Neuronal stem cell (in vitro differentiated cells): ENCODE data around the gene CHRM2.

Experiments used
- DNase-seq: peaks from one replicate; pipeline ENCODE4 v3.0.0-alpha.2; 2013; ENCODE audit warnings: low spot score
- H2AFZ ChIP-seq: one replicate; pipeline ENCODE4 v1.6.1; 2013; ENCODE audit warnings: mild to moderate bottlenecking, low read length, inconsistent platforms
- H2AK5ac ChIP-seq: 2 replicates; pipeline ENCODE4 v1.6.1; 2013; ENCODE audit warnings: low read depth, mild to moderate bottlenecking, inconsistent platforms, low read length, moderate library complexity, mixed read lengths
- H2BK120ac ChIP-seq: 2 replicates; pipeline ENCODE4 v1.6.1; 2013; ENCODE audit warnings: low read depth, mild to moderate bottlenecking, inconsistent platforms, low read length, moderate library complexity, mixed read lengths
- H2BK12ac ChIP-seq: one replicate; pipeline ENCODE4 v1.6.1; 2013; ENCODE audit warnings: low read length, inconsistent platforms
- H2BK15ac ChIP-seq: 2 replicates; pipeline ENCODE4 v1.6.1; 2013; ENCODE audit warnings: mild to moderate bottlenecking, low read length, inconsistent platforms, mixed read lengths
- H2BK5ac ChIP-seq: one replicate; pipeline ENCODE4 v1.6.1; 2013; ENCODE audit warnings: inconsistent platforms, mild to moderate bottlenecking, low read length, moderate library complexity
- H3K14ac ChIP-seq: one replicate; pipeline ENCODE4 v1.6.1; 2013; ENCODE audit warnings: low read length, inconsistent platforms
- H3K18ac ChIP-seq: 2 replicates; pipeline ENCODE4 v1.6.1; 2013; ENCODE audit warnings: low read length, inconsistent platforms
- H3K23ac ChIP-seq: 2 replicates; pipeline ENCODE4 v1.6.1; 2013; ENCODE audit warnings: low read depth, mild to moderate bottlenecking, mixed read lengths, low read length, inconsistent platforms; ENCODE audit not compliant: poor library complexity
- H3K27ac ChIP-seq: replicated peaks from 3 replicates; pipeline ENCODE4 v1.5.1; 2013; ENCODE audit warnings: low read length, inconsistent platforms
- H3K27me3 ChIP-seq, 3 experiments: 2 replicates each; pipeline ENCODE4 v1.6.1; 2013; ENCODE audit warnings: low read length in 3 of 3, mild to moderate bottlenecking in 2 of 3, inconsistent platforms in 1 of 3, low read depth in 1 of 3, mixed read lengths in 1 of 3, moderate library complexity in 1 of 3; ENCODE audit not compliant: control insufficient read depth in 3 of 3, insufficient read depth in 3 of 3
- H3K36me3 ChIP-seq, 2 donors: replicated peaks in 1 of 2; 2 replicates each; pipeline ENCODE4 v1.6.1; 2013; ENCODE audit warnings: low read length in 2 of 2; ENCODE audit not compliant: control insufficient read depth in 2 of 2, insufficient read depth in 2 of 2
- H3K4ac ChIP-seq: 2 replicates; pipeline ENCODE4 v1.6.1; 2013; ENCODE audit warnings: inconsistent platforms, mild to moderate bottlenecking, low read length, moderate library complexity
- H3K4me1 ChIP-seq, 2 donors: 1 replicate in 1 of 2; 2 replicates in 1 of 2; pipeline ENCODE4 v1.6.1; 2013; ENCODE audit warnings: low read length in 2 of 2, low read depth in 1 of 2; ENCODE audit not compliant: control insufficient read depth in 2 of 2, insufficient read depth in 1 of 2
- H3K4me2 ChIP-seq: one replicate; pipeline ENCODE4 v1.6.1; 2013; ENCODE audit warnings: mild to moderate bottlenecking, low read length, inconsistent platforms; ENCODE audit not compliant: insufficient read depth, poor library complexity, severe bottlenecking
- H3K4me3 ChIP-seq, 2 donors: 2 replicates each; pipeline ENCODE4 v1.5.1; 2013; ENCODE audit warnings: low read length in 2 of 2, mild to moderate bottlenecking in 2 of 2, inconsistent platforms in 1 of 2, moderate library complexity in 1 of 2
- H3K79me1 ChIP-seq: one replicate; pipeline ENCODE4 v1.6.1; 2013; ENCODE audit warnings: low read depth, mild to moderate bottlenecking, inconsistent platforms, low read length, moderate library complexity
- H3K9ac ChIP-seq: one replicate; pipeline ENCODE4 v1.6.1; 2013; ENCODE audit warnings: mild to moderate bottlenecking, low read depth, low read length, inconsistent platforms; ENCODE audit not compliant: poor library complexity
- H3K9me3 ChIP-seq, 2 donors: replicated peaks in 1 of 2; 2 replicates each; pipeline versions ENCODE3 to v1.6.1; 2013; ENCODE audit warnings: low read length in 2 of 2, mild to moderate bottlenecking in 2 of 2, inconsistent platforms in 1 of 2, low read depth in 1 of 2, mixed read lengths in 1 of 2, moderate library complexity in 1 of 2; ENCODE audit not compliant: control insufficient read depth in 2 of 2, insufficient read depth in 1 of 2
- H4K8ac ChIP-seq: one replicate; pipeline ENCODE4 v1.6.1; 2013; ENCODE audit warnings: low read depth, mild to moderate bottlenecking, inconsistent platforms, low read length, moderate library complexity
- H4K91ac ChIP-seq: one replicate; pipeline ENCODE4 v1.6.1; 2013; ENCODE audit warnings: low read length, low read depth, mild to moderate bottlenecking, inconsistent platforms; ENCODE audit not compliant: poor library complexity
- WGBS, 2 donors: extraction: QIAGEN DNeasy Blood & Tissue Kit; methylation state at CpG; one replicate each; pipeline ENCODE4 v1.1.7; 2013; ENCODE audit warnings: missing lambda C conversion rate in 2 of 2, mixed read lengths in 1 of 2; ENCODE audit not compliant: insufficient read length in 2 of 2, insufficient replicate concordance in 1 of 2; ENCODE audit errors: extremely low coverage in 2 of 2; 5-methylcytosine and 5-hydroxymethylcytosine counted together

The CHRM2 gene

DNA sequence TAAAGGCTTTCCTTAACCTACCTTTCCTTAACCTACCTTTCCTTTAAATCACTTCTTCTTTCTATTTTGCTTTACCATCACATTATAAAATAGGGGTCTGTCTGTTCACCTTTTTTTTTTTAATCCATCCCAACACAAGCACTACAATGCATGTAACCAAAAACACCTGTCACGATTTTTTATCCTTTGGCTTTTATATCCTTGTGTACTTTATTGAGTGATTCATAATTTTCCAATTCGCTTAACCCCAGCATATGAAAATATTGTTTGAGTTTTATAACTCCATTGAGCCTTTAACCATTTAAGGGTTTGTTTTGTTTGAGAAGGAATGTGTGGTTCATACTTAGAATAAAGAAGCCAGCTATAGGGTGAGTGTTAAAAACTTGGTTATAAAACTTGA is 132.2 kb downstream of the CHRM2 start:
- Histone ChIP-seq H2BK12ac (no peak overlapping the region), H2BK120ac (no peak overlapping the region), H3K14ac (no peak overlapping the region), H3K4me3 (no peak overlapping the region), H2BK5ac (no peak overlapping the region), H3K23ac (no peak overlapping the region), H3K36me3 (no peaks in the 10 kb centered on the region), H4K91ac (no peak overlapping the region), H3K27ac (no peak overlapping the region), H3K4me1 (peaks cover 0 to 10% of the 10 kb centered on the region in 2 donors), H2AK5ac (no peak overlapping the region), H2AFZ (peak overlapping the region; percentile 27), H3K18ac (no peak overlapping the region), H3K9me3 (no peaks in the 10 kb centered on the region), H3K4ac (no peak overlapping the region), H4K8ac (no peak overlapping the region), H3K79me1 (no peaks in the 10 kb centered on the region), H2BK15ac (no peak overlapping the region), H3K27me3 (no peaks in the 10 kb centered on the region), H3K4me2 (no peak overlapping the region), H3K9ac (no peak overlapping the region)
- no CpG with 5 or more reads among the region's 2 CpGs for WGBS, 2 donors
- DNase-seq = no peak

DNA sequence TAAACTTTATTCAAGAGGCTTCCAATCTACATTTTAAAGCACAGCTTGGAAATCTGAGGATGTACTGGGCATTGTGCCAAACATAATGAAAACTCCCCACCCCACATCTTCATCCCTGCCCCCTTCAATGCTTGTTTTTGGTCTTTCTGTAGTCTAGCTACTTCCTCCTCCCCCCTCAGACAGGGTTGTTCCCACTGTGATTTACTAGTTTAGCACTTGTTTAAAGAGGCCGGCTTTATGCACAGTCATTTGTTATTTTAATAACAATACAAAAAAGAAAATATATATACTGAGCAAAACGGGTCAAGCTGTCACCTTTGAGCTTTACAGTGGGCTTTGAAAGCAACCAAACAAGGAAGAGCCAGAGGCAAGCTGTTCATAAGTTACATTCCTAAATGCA is 132.6 kb downstream of the CHRM2 start:
- Histone ChIP-seq H3K14ac (no peak overlapping the region), H3K9ac (no peak overlapping the region), H2BK15ac (no peak overlapping the region), H3K23ac (no peak overlapping the region), H3K4me3 (no peak overlapping the region), H4K91ac (no peak overlapping the region), H2AK5ac (no peak overlapping the region), H3K9me3 (no peaks in the 10 kb centered on the region), H3K79me1 (no peaks in the 10 kb centered on the region), H2BK120ac (no peak overlapping the region), H3K4me2 (no peak overlapping the region), H3K36me3 (no peaks in the 10 kb centered on the region), H2AFZ (peak overlapping the region; percentile 27), H3K27me3 (no peaks in the 10 kb centered on the region), H3K27ac (no peak overlapping the region), H2BK5ac (no peak overlapping the region), H3K18ac (no peak overlapping the region), H2BK12ac (no peak overlapping the region), H4K8ac (no peak overlapping the region), H3K4me1 (peaks cover 0 to 10% of the 10 kb centered on the region in 2 donors), H3K4ac (no peak overlapping the region)
- DNase-seq = no peak
- WGBS, 2 donors = no CpG with 5 or more reads among the region's 2 CpGs

DNA sequence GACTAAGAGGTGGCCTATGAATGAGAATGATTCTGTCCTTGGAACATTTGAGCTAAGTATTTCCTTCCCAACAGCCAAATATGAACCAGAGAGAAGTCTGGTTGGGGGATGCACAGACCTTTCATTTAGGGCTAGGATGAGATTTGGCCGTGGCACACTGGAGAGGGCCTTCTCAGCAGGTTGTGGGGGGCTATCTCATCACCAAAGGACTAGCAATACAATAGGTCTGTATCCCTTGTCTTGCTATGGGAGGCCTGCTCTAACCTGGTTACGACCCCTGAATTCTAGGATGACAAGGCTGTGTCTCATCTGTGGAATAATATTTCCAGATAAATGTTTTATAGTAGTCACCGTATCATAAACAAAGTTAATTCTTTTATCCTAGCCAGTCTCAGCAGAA is 133.0 kb downstream of the CHRM2 start:
- H3K18ac ChIP-seq = no peak overlapping the region
- no peak overlapping the region for H4K8ac ChIP-seq
- peak overlapping the region; percentile 27 for H2AFZ ChIP-seq
- no peak overlapping the region for H3K4me3 ChIP-seq
- no peak overlapping the region for H2BK15ac ChIP-seq
- DNase-seq = no peak
- H3K9ac ChIP-seq = no peak overlapping the region
- no peak overlapping the region for H3K4ac ChIP-seq
- no peak overlapping the region for H3K14ac ChIP-seq
- no peak overlapping the region for H2BK5ac ChIP-seq
- no peak overlapping the region for H3K4me2 ChIP-seq
- no peak overlapping the region for H2AK5ac ChIP-seq
- H2BK120ac ChIP-seq = no peak overlapping the region
- H3K27me3 ChIP-seq = no peaks in the 10 kb centered on the region
- H3K23ac ChIP-seq = no peak overlapping the region
- H3K27ac ChIP-seq = no peak overlapping the region
- no peaks in the 10 kb centered on the region for H3K9me3 ChIP-seq
- no peak overlapping the region for H4K91ac ChIP-seq
- peaks cover 0 to 10% of the 10 kb centered on the region in 2 donors for H3K4me1 ChIP-seq
- H3K36me3 ChIP-seq = no peaks in the 10 kb centered on the region
- H3K79me1 ChIP-seq = no peaks in the 10 kb centered on the region
- WGBS, 2 donors = no CpG with 5 or more reads among the region's 3 CpGs
- no peak overlapping the region for H2BK12ac ChIP-seq

DNA sequence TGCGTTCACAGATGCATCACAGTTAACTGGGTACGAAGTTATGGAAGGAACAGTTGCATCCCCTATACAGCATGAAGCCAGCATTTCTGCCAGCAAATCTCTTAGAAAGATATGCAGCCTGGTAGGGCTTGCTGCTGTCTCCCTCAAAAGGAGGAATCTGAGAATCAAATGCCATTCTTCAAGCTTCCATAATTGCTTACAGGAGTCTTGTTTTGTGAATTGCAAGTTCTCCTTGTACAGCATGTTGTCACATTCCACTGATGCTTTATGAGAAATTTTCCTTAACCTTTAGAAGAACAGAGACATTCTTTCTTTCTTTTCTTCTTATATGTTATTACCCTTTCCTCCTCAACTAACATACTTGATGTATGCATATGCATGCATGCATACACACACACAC is 134.6 kb downstream of the CHRM2 start:
- Histone ChIP-seq H4K8ac (no peak overlapping the region), H3K18ac (no peak overlapping the region), H2BK120ac (no peak overlapping the region), H2BK5ac (no peak overlapping the region), H3K79me1 (no peaks in the 10 kb centered on the region), H3K27me3 (no peaks in the 10 kb centered on the region), H3K23ac (no peak overlapping the region), H3K4me2 (no peak overlapping the region), H3K9me3 (no peaks in the 10 kb centered on the region), H3K14ac (no peak overlapping the region), H3K9ac (no peak overlapping the region), H3K4ac (no peak overlapping the region), H3K36me3 (no peaks in the 10 kb centered on the region), H4K91ac (no peak overlapping the region), H2AFZ (peak overlapping the region; percentile 11), H2BK12ac (no peak overlapping the region), H2AK5ac (no peak overlapping the region), H3K4me3 (no peak overlapping the region), H3K27ac (no peak overlapping the region), H3K4me1 (peaks cover 0 to 10% of the 10 kb centered on the region in 2 donors), H2BK15ac (no peak overlapping the region)
- no peak for DNase-seq
- WGBS, 2 donors = no CpG with 5 or more reads among the region's 2 CpGs
